Measurements from ENCODE around the gene AATF. TPM values are rescaled to one million over a fixed set of nuclear protein-coding genes. Genes with fewer than 3 reads are reported as not detected.
A peak's percentile ranks its signal among the peaks of the same experiment; 100 is the strongest.

AATF gene
- total RNA-seq, 1 donor from 2014 or later: 28.9 TPM

GRCh38 chr17:37019117-37019740 is 70.5 kb downstream of the AATF start:
- Histone ChIP-seq H3K36me3 (no peaks in the 10 kb centered on the region), H3K27ac (no peak overlapping the region), H3K27me3 (no peaks in the 10 kb centered on the region), H3F3A (ENCODE audit: low read depth) (peaks cover 17% of the 10 kb centered on the region), H3K9ac (no peak overlapping the region), H3K4me2 (peak overlapping the region; percentile 24), H3K4me1 (peaks cover 38% of the 10 kb centered on the region), H3K79me2 (ENCODE audit: low read depth) (no peaks in the 10 kb centered on the region), H2AFZ (replicated peaks) (no peak overlapping the region), H3K4me3 (no peak overlapping the region), H3K9me3 (ENCODE audit: low read depth) (no peaks in the 10 kb centered on the region), H4K20me1 (ENCODE audit: low read depth) (peaks cover 12% of the 10 kb centered on the region)
- peaks cover 5% of the 10 kb centered on the region for H3K36me3 Mint-ChIP-seq
- no peaks in the 10 kb centered on the region for H3K4me1 Mint-ChIP-seq
- TF ChIP-seq EZH2 (IDR thresholded peaks at IDR 0.05): no peak
- TF ChIP-seq, protein P1, sequence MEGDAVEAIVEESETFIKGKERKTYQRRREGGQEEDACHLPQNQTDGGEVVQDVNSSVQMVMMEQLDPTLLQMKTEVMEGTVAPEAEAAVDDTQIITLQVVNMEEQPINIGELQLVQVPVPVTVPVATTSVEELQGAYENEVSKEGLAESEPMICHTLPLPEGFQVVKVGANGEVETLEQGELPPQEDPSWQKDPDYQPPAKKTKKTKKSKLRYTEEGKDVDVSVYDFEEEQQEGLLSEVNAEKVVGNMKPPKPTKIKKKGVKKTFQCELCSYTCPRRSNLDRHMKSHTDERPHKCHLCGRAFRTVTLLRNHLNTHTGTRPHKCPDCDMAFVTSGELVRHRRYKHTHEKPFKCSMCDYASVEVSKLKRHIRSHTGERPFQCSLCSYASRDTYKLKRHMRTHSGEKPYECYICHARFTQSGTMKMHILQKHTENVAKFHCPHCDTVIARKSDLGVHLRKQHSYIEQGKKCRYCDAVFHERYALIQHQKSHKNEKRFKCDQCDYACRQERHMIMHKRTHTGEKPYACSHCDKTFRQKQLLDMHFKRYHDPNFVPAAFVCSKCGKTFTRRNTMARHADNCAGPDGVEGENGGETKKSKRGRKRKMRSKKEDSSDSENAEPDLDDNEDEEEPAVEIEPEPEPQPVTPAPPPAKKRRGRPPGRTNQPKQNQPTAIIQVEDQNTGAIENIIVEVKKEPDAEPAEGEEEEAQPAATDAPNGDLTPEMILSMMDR (IDR thresholded peaks at IDR 0.05): no peak
- TF ChIP-seq EZH2phosphoT487 (IDR thresholded peaks at IDR 0.05): no peak
- no peaks in the 10 kb centered on the region for H3K9me3 Mint-ChIP-seq
- no peak overlapping the region for H3K27ac Mint-ChIP-seq
- peak; percentile 6 for DNase-seq (ENCODE audit: low spot score)
- no peak overlapping the region for H3K4me3 Mint-ChIP-seq
- no peaks in the 10 kb centered on the region for H3K27me3 Mint-ChIP-seq (ENCODE audit: insufficient read depth, low read depth)

- Histone ChIP-seq H3K4me1 (peaks cover 43% of the 10 kb centered on the region), H3K79me2 (ENCODE audit: low read depth) (no peaks in the 10 kb centered on the region), H3K36me3 (no peaks in the 10 kb centered on the region), H3K4me2 (no peak overlapping the region), H3F3A (ENCODE audit: low read depth) (peaks cover 22% of the 10 kb centered on the region), H3K9me3 (ENCODE audit: low read depth) (no peaks in the 10 kb centered on the region), H3K27ac (no peak overlapping the region), H3K27me3 (no peaks in the 10 kb centered on the region), H3K9ac (no peak overlapping the region), H2AFZ (replicated peaks) (no peak overlapping the region), H3K4me3 (no peak overlapping the region), H4K20me1 (ENCODE audit: low read depth) (peaks cover 12% of the 10 kb centered on the region)
- H3K27me3 Mint-ChIP-seq (ENCODE audit: insufficient read depth, low read depth): no peaks in the 10 kb centered on the region
- no peak for TF ChIP-seq EZH2phosphoT487 (IDR thresholded peaks at IDR 0.05)
- TF ChIP-seq, protein P1 (IDR thresholded peaks at IDR 0.05): no peak
- TF ChIP-seq EZH2 (IDR thresholded peaks at IDR 0.05): no peak
- peaks cover 7% of the 10 kb centered on the region for H3K36me3 Mint-ChIP-seq
- no peak for DNase-seq (ENCODE audit: low spot score)
- no peaks in the 10 kb centered on the region for H3K9me3 Mint-ChIP-seq
- H3K4me3 Mint-ChIP-seq: no peak overlapping the region
- H3K27ac Mint-ChIP-seq: no peak overlapping the region
- H3K4me1 Mint-ChIP-seq: no peaks in the 10 kb centered on the region
These were observed 71.0 kb downstream of the AATF start for GRCh38 chr17:37019741-37020129.

- Histone ChIP-seq H3K9me3 (ENCODE audit: low read depth) (no peaks in the 10 kb centered on the region), H3K4me1 (peaks cover 26% of the 10 kb centered on the region), H4K20me1 (ENCODE audit: low read depth) (peaks cover 2% of the 10 kb centered on the region), H3K27me3 (no peaks in the 10 kb centered on the region), H3K4me2 (peak overlapping the region; percentile 35), H3F3A (ENCODE audit: low read depth) (peaks cover 17% of the 10 kb centered on the region), H3K36me3 (peaks cover 5% of the 10 kb centered on the region), H2AFZ (replicated peaks) (no peak overlapping the region), H3K4me3 (no peak overlapping the region), H3K9ac (no peak overlapping the region), H3K27ac (peak overlapping the region; percentile 1), H3K79me2 (ENCODE audit: low read depth) (no peaks in the 10 kb centered on the region)
- Mint-ChIP-seq H3K27me3 (ENCODE audit: insufficient read depth, low read depth) (no peaks in the 10 kb centered on the region), H3K4me3 (no peak overlapping the region), H3K9me3 (no peaks in the 10 kb centered on the region), H3K27ac (no peak overlapping the region), H3K4me1 (no peaks in the 10 kb centered on the region), H3K36me3 (peaks cover 7% of the 10 kb centered on the region)
- DNase-seq (ENCODE audit: low spot score): peak; percentile 52
- TF ChIP-seq EZH2phosphoT487 (IDR thresholded peaks at IDR 0.05) (no peak), EZH2 (IDR thresholded peaks at IDR 0.05) (no peak)
- TF ChIP-seq, protein P1 (IDR thresholded peaks at IDR 0.05): no peak
These were observed 75.5 kb downstream of the AATF start for GRCh38 chr17:37024181-37024637.
